ENCODE measurements around the gene GALK2. TPM values are rescaled to one million over a fixed set of nuclear protein-coding genes. Genes with fewer than 3 reads are reported as not detected.

The GALK2 gene
- total and polyA plus RNA-seq, 2 of the 4 experiments (the other 2 are of a cell fraction): 27.0 to 63.6 TPM

DNA sequence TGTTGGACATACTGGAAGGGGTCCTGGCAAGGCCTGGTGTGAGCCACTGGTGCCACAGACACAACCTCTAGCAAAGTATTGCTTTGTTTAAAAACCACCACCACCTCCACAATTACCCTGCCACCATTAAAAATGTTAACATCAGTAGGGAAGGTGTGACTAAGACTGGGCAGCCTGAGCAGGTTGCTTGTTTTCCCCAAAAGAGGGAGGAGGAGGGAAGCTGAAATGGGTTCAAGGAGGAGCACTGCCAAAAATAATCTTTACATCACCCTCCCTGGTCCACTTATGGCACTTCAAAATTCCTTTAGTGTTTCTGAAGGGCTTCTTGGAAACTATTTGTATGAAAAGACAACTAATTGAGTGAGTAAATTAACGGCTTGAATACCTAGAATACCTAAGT lies 153.2 kb downstream of the GALK2 start:
- Histone ChIP-seq H3K9me3 (ENCODE audit: control insufficient read depth, insufficient read depth, low read length) (no peaks in the 10 kb centered on the region), H4K5ac (ENCODE audit: low read depth, low read length) (no peak overlapping the region), H3K4me3 (ENCODE audit: insufficient read depth, low read depth, low read length) (no peak overlapping the region), H2AK5ac (ENCODE audit: low read depth, low read length) (no peak overlapping the region), H4K91ac (ENCODE audit: insufficient read depth, low read depth, low read length) (no peak overlapping the region), H3K79me1 (ENCODE audit: low read depth in 1 of 2, low read length in 2 of 2) (peaks cover 0 to 3% of the 10 kb centered on the region in 2 experiments; a peak in 1 of 4 replicates), H2AFZ (replicated peaks; ENCODE audit: low read length, poor library complexity) (no peak overlapping the region), H2BK120ac (ENCODE audit: low read depth, low read length) (no peak overlapping the region), H3K4me1 (ENCODE audit: control insufficient read depth, insufficient read depth, low read length) (0 out of 2 replicates have a peak, but pooled peaks cover 1% of the 10 kb centered on the region), H3K9me1 (ENCODE audit: insufficient read depth, low read length) (no peaks in the 10 kb centered on the region), H3K23ac (ENCODE audit: low read depth, low read length) (no peak overlapping the region), H2BK5ac (ENCODE audit: low read depth, low read length, poor library complexity, severe bottlenecking) (no peak overlapping the region), H3K27me3 (ENCODE audit: control insufficient read depth, insufficient read depth, low read length) (no peaks in the 10 kb centered on the region), H3K27ac (ENCODE audit: insufficient read depth, low read length) (no peak overlapping the region), H2AK9ac (replicated peaks; ENCODE audit: low read depth, low read length, poor library complexity) (no peak overlapping the region), H3K14ac (replicated peaks; ENCODE audit: low read depth, low read length) (peak overlapping the region; percentile 21; the same call in 1 of the 2 replicates), H2BK15ac (ENCODE audit: low read depth, low read length) (no peak overlapping the region), H3K9ac (ENCODE audit: low read depth, low read length) (no peak overlapping the region), H2BK20ac (ENCODE audit: low read depth, low read length) (no peak overlapping the region), H3K18ac (ENCODE audit: low read depth, low read length) (no peak overlapping the region), H4K20me1 (ENCODE audit: insufficient read depth, low read length) (no peaks in the 10 kb centered on the region), H4K8ac (ENCODE audit: low read depth in 2 of 2, low read length in 2 of 2) (no peak overlapping the region), H3K36me3 (ENCODE audit: control insufficient read depth, insufficient read depth, low read length) (peaks cover 15% of the 10 kb centered on the region), H3K4me2 (ENCODE audit: low read depth, low read length) (no peak overlapping the region), H3K4ac (ENCODE audit: low read depth, low read length) (no peak overlapping the region), H3K56ac (ENCODE audit: extremely low read depth, insufficient read depth, low read length) (no peak overlapping the region)
- no CpG with 5 or more reads among the region's 1 CpG for WGBS, 2 experiments (ENCODE audit: extremely low coverage in 2 of 2, insufficient read length in 1 of 2)
- CTCF ChIA-PET: no interaction called here
- BruUV-seq (replicated peaks): no TSS peak
- dilution Hi-C loops (cut with HindIII; ENCODE audit: low sequenced_read_pairs, unreplicated experiment) (no loop called here), intact Hi-C loops (cut with micrococcal nuclease) (no loop called here), in situ Hi-C loops (cut with MboI; ENCODE audit: low sequenced_read_pairs) (no loop called here)
- no peak for DNase-seq
- POLR2A ChIA-PET (ENCODE audit: unreplicated experiment): no interaction called here
- ATAC-seq (ENCODE audit: low read depth): no peak
- TF ChIP-seq, protein P1, sequence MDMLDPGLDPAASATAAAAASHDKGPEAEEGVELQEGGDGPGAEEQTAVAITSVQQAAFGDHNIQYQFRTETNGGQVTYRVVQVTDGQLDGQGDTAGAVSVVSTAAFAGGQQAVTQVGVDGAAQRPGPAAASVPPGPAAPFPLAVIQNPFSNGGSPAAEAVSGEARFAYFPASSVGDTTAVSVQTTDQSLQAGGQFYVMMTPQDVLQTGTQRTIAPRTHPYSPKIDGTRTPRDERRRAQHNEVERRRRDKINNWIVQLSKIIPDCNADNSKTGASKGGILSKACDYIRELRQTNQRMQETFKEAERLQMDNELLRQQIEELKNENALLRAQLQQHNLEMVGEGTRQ (IDR thresholded peaks at IDR 0.05; ENCODE audit: low read depth, low read length): no peak
- TF ChIP-seq BHLHE40 (IDR thresholded peaks at IDR 0.05; ENCODE audit: low read depth, low read length) (no peak), RFX5 (IDR thresholded peaks at IDR 0.05; ENCODE audit: low read depth, low read length) (no peak), NFE2L2 (IDR thresholded peaks at IDR 0.05; ENCODE audit: low read depth, low read length) (no peak), SMC3 (IDR thresholded peaks at IDR 0.05; ENCODE audit: low read depth, low read length) (no peak), RAD21 (IDR thresholded peaks at IDR 0.05; ENCODE audit: low read length) (no peak), MAZ (IDR thresholded peaks at IDR 0.05; ENCODE audit: borderline replicate concordance, low read depth, low read length) (no peak), CEBPB (IDR thresholded peaks at IDR 0.05; ENCODE audit: low read depth, low read length) (no peak)
- TF ChIP-seq, protein P2, sequence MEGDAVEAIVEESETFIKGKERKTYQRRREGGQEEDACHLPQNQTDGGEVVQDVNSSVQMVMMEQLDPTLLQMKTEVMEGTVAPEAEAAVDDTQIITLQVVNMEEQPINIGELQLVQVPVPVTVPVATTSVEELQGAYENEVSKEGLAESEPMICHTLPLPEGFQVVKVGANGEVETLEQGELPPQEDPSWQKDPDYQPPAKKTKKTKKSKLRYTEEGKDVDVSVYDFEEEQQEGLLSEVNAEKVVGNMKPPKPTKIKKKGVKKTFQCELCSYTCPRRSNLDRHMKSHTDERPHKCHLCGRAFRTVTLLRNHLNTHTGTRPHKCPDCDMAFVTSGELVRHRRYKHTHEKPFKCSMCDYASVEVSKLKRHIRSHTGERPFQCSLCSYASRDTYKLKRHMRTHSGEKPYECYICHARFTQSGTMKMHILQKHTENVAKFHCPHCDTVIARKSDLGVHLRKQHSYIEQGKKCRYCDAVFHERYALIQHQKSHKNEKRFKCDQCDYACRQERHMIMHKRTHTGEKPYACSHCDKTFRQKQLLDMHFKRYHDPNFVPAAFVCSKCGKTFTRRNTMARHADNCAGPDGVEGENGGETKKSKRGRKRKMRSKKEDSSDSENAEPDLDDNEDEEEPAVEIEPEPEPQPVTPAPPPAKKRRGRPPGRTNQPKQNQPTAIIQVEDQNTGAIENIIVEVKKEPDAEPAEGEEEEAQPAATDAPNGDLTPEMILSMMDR (conservative IDR thresholded peaks at IDR 0.05; ENCODE audit: low read depth, low read length): no peak
